Urinary bladder (tissue), 4 donors: ENCODE results near the gene DBP. TPM values are rescaled to one million over a fixed set of nuclear protein-coding genes. Genes with fewer than 3 reads are reported as not detected.
A peak's percentile ranks its signal among the peaks of the same experiment; 100 is the strongest.

Source experiments
- DNase-seq: peaks from one replicate; pipeline ENCODE4 v3.0.0-alpha.2; 2015; ENCODE audit errors: extremely low spot score
- H3K27ac ChIP-seq: one replicate; pipeline ENCODE4 v1.5.1; 2013; ENCODE audit warnings: low read depth, mild to moderate bottlenecking, moderate library complexity
- H3K36me3 ChIP-seq: one replicate; pipeline ENCODE4 v1.6.1; 2013; ENCODE audit warnings: mild to moderate bottlenecking, moderate library complexity; ENCODE audit not compliant: insufficient read depth
- H3K4me1 ChIP-seq: one replicate; pipeline ENCODE4 v1.6.1; 2013; ENCODE audit warnings: mild to moderate bottlenecking, moderate library complexity; ENCODE audit not compliant: insufficient read depth
- H3K4me3 ChIP-seq: one replicate; pipeline ENCODE4 v1.5.1; 2013; ENCODE audit warnings: low read depth, low read length
- WGBS: extraction: QIAGEN DNeasy Blood & Tissue Kit; methylation state at CpG from one replicate; pipeline ENCODE4 v1.1.7; 2013; 5-methylcytosine and 5-hydroxymethylcytosine counted together
- polyA plus RNA-seq: library from polyadenylated mRNA; stranded (reverse); fragments of 200-250 nt; gene quantifications from one replicate; pipeline ENCODE4 v1.2.3, GENCODE V29; 2013
- total RNA-seq: library from RNA; depleted of rRNA; stranded (reverse); fragments of >200 nt; gene quantifications from one replicate; pipeline ENCODE4 v1.2.3, GENCODE V29; 2014
- donor health status: healthy with polysubstance abuse.
- donor health status: healthy.

DBP gene
- total and polyA plus RNA-seq, 2 donors = 4.6 to 12.3 TPM

- DNase-seq = no peak
- peak overlapping the region; percentile 94 for H3K27ac ChIP-seq
- H3K4me3 ChIP-seq = peak overlapping the region; percentile 52
- no peaks in the 10 kb centered on the region for H3K36me3 ChIP-seq
- no peaks in the 10 kb centered on the region for H3K4me1 ChIP-seq
- WGBS = 27% methylated on average over 6 of the region's 6 CpGs
Observed at GRCh38 chr19:48619692-48620585, 17.2 kb downstream of the DBP start.

GRCh38 chr19:48618916-48619691 is 18.1 kb downstream of the DBP start, which contains the start of the genes RPL18 and SPHK2:
RPL18 (minus strand) TSS chr19:48619178; CDS start chr19:48619143, 35 bp downstream.
SPHK2 (plus strand) TSS chr19:48619506; CDS start chr19:48620515, 1,009 bp downstream.
- H3K27ac ChIP-seq = peak within 1 kb of the TSS; percentile 94
- under 1% methylated on average over 69 of the region's 69 CpGs for WGBS

DNA sequence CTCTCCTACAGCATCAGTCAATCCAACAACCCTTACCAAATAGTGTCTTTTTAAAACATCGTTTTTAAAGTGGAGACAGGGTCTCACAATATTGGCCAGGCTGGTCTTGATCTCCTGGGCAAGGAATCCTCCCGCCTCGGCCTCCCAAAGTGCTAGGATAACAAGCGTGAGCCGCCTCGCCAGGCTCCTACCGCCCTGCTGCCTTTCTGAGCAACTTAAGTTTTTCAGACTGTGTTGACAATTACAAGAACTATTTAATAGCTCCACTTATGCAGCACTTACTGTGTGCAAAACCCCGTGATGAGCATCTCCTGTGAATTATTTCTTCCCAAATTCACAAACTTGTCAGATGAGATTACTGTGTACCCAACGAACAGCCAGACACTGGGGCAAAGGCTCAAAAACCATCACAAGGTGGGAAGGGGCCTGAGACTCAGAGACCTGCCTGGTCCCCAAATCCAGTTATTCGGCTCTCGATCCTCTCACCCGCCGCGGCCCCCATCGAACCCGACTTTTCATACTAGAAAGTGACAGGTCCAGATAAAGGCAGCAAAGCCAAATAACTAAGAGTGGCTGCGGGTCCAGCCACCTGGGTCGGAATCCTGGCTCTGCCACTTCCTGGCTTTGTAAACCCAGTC is 18.8 kb downstream of the DBP start:
- 2% methylated on average over 18 of the region's 18 CpGs for WGBS
- no peak for DNase-seq
- no peaks in the 10 kb centered on the region for H3K4me1 ChIP-seq

More at GRCh38 chr19:48618916-48619691, 18.1 kb downstream of the DBP start, which contains the start of the genes RPL18 and SPHK2:
- H3K36me3 ChIP-seq = no peaks in the 10 kb centered on the region
- no peaks in the 10 kb centered on the region for H3K4me1 ChIP-seq
- peak; percentile 98 for DNase-seq
- peak within 1 kb of the TSS; percentile 63 for H3K4me3 ChIP-seq

GRCh38 chr19:48617146-48617937 is 19.8 kb downstream of the DBP start:
- Histone ChIP-seq H3K36me3 (no peaks in the 10 kb centered on the region), H3K27ac (no peak overlapping the region), H3K4me3 (no peak overlapping the region), H3K4me1 (no peaks in the 10 kb centered on the region)
- WGBS = 57% methylated on average over 18 of the region's 18 CpGs
- no peak for DNase-seq

More for the DNA sequence above, 18.8 kb downstream of the DBP start:
- H3K4me3 ChIP-seq = peak overlapping the region; percentile 63
- H3K36me3 ChIP-seq = no peaks in the 10 kb centered on the region
- H3K27ac ChIP-seq = no peak overlapping the region

DNA sequence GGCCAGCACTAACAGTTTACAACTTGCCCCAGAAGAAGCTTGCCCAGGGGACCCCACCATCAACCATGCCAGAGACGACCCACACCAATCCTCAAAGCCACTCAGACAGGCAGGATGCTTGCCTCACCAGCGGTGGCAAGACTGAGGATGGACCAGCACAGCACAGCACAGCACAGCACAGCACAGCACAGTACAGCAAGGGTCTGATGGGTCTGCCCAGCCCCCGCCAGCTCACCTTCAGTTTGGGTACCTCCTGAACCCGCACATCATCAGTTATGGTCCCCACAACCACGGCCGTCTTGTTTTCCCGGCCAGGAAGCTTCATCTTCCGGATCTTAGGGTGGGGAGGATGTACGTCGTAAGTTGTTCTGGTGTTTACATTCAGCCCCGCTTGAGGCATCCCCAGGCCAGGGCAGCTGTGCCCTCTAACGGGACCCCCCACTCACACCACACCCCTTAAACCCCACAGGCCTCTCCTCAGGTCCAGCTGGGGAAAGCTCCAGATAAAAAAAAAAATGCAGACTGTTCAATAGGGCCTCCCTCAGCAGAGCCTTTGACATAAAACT is 20.6 kb downstream of the DBP start:
- WGBS = 63% methylated on average over 12 of the region's 12 CpGs
- H3K4me1 ChIP-seq = no peaks in the 10 kb centered on the region
- H3K36me3 ChIP-seq = no peaks in the 10 kb centered on the region
- H3K4me3 ChIP-seq = no peak overlapping the region
- DNase-seq = no peak
- H3K27ac ChIP-seq = no peak overlapping the region

DNA sequence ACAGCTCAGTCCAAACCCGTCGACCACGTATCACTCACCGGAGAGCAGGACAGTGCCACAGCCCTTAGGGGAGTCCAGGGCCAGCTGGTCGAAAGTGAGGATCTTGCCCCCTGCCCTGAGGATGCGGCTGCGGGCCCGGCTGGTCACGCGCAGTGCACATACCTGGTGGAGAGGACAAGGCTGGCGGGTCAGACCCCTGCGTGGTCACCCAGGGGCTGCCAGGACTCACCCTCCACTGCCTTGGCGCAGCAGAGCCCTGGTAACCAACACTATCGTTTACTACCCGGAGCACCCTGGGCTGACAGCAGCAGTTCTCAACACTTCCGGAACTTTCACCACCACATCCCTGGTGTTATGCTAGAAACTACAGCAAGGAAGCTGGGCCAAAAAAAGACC is 21.1 kb downstream of the DBP start:
- H3K27ac ChIP-seq = no peak overlapping the region
- DNase-seq = no peak
- 84% methylated on average over 16 of the region's 16 CpGs for WGBS

DNA sequence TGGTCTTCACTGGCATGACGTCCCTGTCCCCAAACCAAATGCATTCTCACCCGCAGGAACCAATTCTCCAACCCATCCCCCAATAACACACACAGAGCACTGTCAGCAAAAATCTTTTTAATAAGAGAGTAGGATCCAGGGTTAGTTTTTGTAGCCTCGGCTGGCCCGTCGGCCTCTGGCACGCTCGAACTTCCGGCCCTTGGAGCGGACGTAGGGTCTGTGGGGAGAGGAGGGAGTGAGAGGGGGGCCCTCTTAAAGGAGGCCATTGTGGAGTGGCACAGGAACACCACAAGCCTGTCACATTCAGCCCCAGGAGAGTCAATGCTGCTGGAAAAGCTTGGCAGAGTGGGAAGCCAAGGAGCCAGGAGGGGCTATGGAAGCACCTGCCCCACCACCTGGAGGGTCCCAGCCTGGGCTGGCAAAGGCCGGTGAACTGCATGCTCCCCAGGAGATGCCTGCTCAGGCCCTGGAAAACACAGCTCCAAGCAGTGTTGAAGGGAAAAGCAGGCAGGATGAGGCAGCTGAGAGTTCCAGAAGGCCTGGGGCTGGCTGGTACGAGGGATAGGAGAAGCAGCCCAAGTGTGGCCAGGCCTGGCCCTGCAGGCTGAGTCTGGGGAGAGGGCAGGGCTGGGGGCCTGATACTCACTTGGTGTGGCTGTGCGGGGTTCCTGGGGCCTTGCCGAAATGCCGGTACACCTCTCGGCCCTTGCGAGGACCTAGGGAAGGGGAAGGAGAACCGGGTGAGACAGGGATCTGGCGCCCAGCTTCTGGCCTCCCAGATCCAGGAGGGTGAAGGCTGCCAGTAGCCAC is 21.7 kb downstream of the DBP start:
- H3K36me3 ChIP-seq = no peaks in the 10 kb centered on the region
- WGBS = 69% methylated on average over 19 of the region's 19 CpGs
- H3K27ac ChIP-seq = no peak overlapping the region
- H3K4me3 ChIP-seq = no peak overlapping the region
- DNase-seq = no peak
- no peaks in the 10 kb centered on the region for H3K4me1 ChIP-seq

More for the DNA sequence above, 21.1 kb downstream of the DBP start:
- Histone ChIP-seq H3K4me1 (no peaks in the 10 kb centered on the region), H3K36me3 (no peaks in the 10 kb centered on the region), H3K4me3 (no peak overlapping the region)

- Histone ChIP-seq H3K4me1 (no peaks in the 10 kb centered on the region), H3K4me3 (no peak within 1 kb of the TSS), H3K27ac (peak within 1 kb of the TSS; percentile 0), H3K36me3 (no peaks in the 10 kb centered on the region)
- WGBS = 40% methylated on average over 31 of the region's 31 CpGs
- DNase-seq = no peak
Observed at GRCh38 chr19:48614436-48615230, 22.5 kb downstream of the DBP start, which contains the start of gene FAM83E. FAM83E (minus strand) TSS chr19:48615076; CDS start chr19:48613372, 1,704 bp downstream.

DNA sequence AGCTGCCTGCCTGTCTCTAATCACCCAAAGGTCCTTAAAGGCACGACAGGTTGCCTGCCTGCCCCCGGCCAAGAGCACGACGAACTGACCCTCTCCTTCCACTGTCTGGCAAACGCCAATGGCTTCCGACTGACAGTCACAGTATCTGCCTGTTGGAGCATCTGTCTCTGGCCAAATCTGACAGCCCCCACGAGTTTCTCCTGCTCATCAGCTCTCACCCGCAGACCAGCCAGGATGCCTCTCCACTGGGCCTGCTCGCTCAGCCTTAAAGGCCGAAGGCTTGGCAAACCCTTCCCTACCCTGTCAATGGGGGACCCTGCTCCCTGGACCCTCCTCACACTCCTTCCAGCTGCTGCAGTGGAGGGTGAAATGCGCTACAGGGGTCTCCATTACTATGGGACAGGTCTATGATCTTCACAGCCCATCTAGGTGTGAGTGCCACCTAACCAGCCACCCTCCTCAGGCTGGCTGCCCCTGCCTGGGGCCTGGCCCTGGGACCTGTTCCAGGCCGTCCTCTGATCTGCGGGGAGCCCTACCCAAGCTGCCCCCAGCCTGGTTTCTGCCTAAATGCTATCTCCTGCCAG is 23.2 kb downstream of the DBP start:
- Histone ChIP-seq H3K27ac (peak overlapping the region; percentile 0), H3K4me1 (no peaks in the 10 kb centered on the region), H3K4me3 (no peak overlapping the region), H3K36me3 (no peaks in the 10 kb centered on the region)
- 60% methylated on average over 13 of the region's 13 CpGs for WGBS
- no peak for DNase-seq

GRCh38 chr19:48613024-48613851 is 23.9 kb downstream of the DBP start:
- Histone ChIP-seq H3K4me1 (no peaks in the 10 kb centered on the region), H3K27ac (no peak overlapping the region), H3K4me3 (no peak overlapping the region), H3K36me3 (no peaks in the 10 kb centered on the region)
- DNase-seq = no peak
- WGBS = 86% methylated on average over 39 of the region's 39 CpGs
